HepG2 (cell line): ENCODE results near the gene CCM2L. TPM values are rescaled to one million over a fixed set of nuclear protein-coding genes. Genes with fewer than 3 reads are reported as not detected.

Experiments used
- ATF3 ChIP-seq: sonication (generic); formaldehyde crosslinking; IDR thresholded peaks from 2 replicates; pipeline ENCODE4 v1.4.0; 2020; ENCODE audit warnings: missing genetic modification reagents
- ATM ChIP-seq: fragments of 450-650 bp; IDR thresholded peaks from 2 replicates; pipeline ENCODE4 v1.7.1; 2017; ENCODE audit warnings: mild to moderate bottlenecking, borderline replicate concordance
- BATF2 ChIP-seq: sonication (generic); formaldehyde crosslinking; IDR thresholded peaks from 2 replicates; pipeline ENCODE4 v1.8.0; 2022; ENCODE audit warnings: mild to moderate bottlenecking, missing genetic modification reagents, moderate library complexity
- IKZF5 ChIP-seq: IDR thresholded peaks from 2 replicates; pipeline ENCODE4 v1.6.1; 2018; ENCODE audit warnings: missing genetic modification reagents, mild to moderate bottlenecking, missing compliant biosample characterization
- IRF9 ChIP-seq: sonication (generic); formaldehyde crosslinking; IDR thresholded peaks from 2 replicates; pipeline ENCODE4 v1.8.0; 2022; ENCODE audit warnings: missing genetic modification reagents, mild to moderate bottlenecking, borderline replicate concordance
- KMT2A ChIP-seq: sonication (generic); formaldehyde crosslinking; IDR thresholded peaks from 2 replicates; pipeline ENCODE4 v1.4.0; 2020; ENCODE audit warnings: missing genetic modification reagents
- NCOR1 ChIP-seq: fragments of 200-600 bp; sonication (generic); IDR thresholded peaks from 2 replicates; pipeline ENCODE4 v1.7.0; 2017; ENCODE audit warnings: antibody characterized with exemption, low read length, borderline replicate concordance
- NFRKB ChIP-seq: fragments of 450-650 bp; IDR thresholded peaks from 2 replicates; pipeline ENCODE4 v1.6.1; 2017
- NFYC ChIP-seq: IDR thresholded peaks from 2 replicates; pipeline ENCODE4 v1.6.1; 2016; ENCODE audit warnings: missing genetic modification reagents, missing compliant biosample characterization
- NR2C2 ChIP-seq: sonication (generic); formaldehyde crosslinking; IDR thresholded peaks from 2 replicates; pipeline ENCODE4 v1.4.0; 2020; ENCODE audit warnings: missing genetic modification reagents, mild to moderate bottlenecking, moderate library complexity, borderline replicate concordance
- ONECUT2 ChIP-seq: sonication (generic); formaldehyde crosslinking; IDR thresholded peaks from 2 replicates; pipeline ENCODE4 v1.4.0; 2020; ENCODE audit warnings: missing genetic modification reagents
- REL ChIP-seq: sonication (generic); formaldehyde crosslinking; conservative IDR thresholded peaks from 2 replicates; pipeline ENCODE4 v1.8.0; 2022; ENCODE audit warnings: mild to moderate bottlenecking, missing genetic modification reagents, moderate library complexity
- SP4 ChIP-seq: sonication (generic); formaldehyde crosslinking; IDR thresholded peaks from 2 replicates; pipeline ENCODE4 v1.8.1; 2023; ENCODE audit warnings: mild to moderate bottlenecking, missing genetic modification reagents
- TEAD2 ChIP-seq: sonication (generic); formaldehyde crosslinking; IDR thresholded peaks from 2 replicates; pipeline ENCODE4 v1.9.0; 2021; ENCODE audit warnings: missing genetic modification reagents
- TFAP4 ChIP-seq: sonication (generic); IDR thresholded peaks from 2 replicates; pipeline ENCODE4 v1.6.1; 2016; ENCODE audit warnings: low read depth, borderline replicate concordance
- TFDP1 ChIP-seq: IDR thresholded peaks from 2 replicates; pipeline ENCODE4 v1.6.1; 2016; ENCODE audit warnings: missing compliant biosample characterization, missing genetic modification reagents, borderline replicate concordance
- ZBTB34 ChIP-seq: sonication (generic); formaldehyde crosslinking; IDR thresholded peaks from 2 replicates; pipeline ENCODE4 v1.8.0; 2022; ENCODE audit warnings: mild to moderate bottlenecking, missing genetic modification reagents
- ZNF367 ChIP-seq: sonication (generic); formaldehyde crosslinking; IDR thresholded peaks from 2 replicates; pipeline ENCODE4 v1.4.0; 2020; ENCODE audit warnings: missing genetic modification reagents, borderline replicate concordance
- ZNF546 ChIP-seq: sonication (generic); formaldehyde crosslinking; conservative IDR thresholded peaks from 2 replicates; pipeline ENCODE4 v1.8.1; 2023; ENCODE audit warnings: mild to moderate bottlenecking, missing genetic modification reagents
- ZNF556 ChIP-seq: sonication (generic); formaldehyde crosslinking; IDR thresholded peaks from 2 replicates; pipeline ENCODE4 v1.4.0; 2020; ENCODE audit warnings: mild to moderate bottlenecking, missing genetic modification reagents, borderline replicate concordance
- polyA plus RNA-seq, 8 experiments: library from polyadenylated mRNA; depleted of rRNA in 3 of 8; stranded (reverse) in 7 of 8; unstranded in 1 of 8; fragments of >200 nt; fragmentation: Illumina TruSeq in 4 of 8; extraction: Trizol in 4 of 8; gene quantifications; 2 replicates each; pipeline versions ENCODE4 v1.2.1 to v1.2.3, GENCODE V29; 2011 to 2016; ENCODE audit warnings: low read depth in 4 of 8, missing spikeins in 1 of 8, mixed read lengths in 1 of 8; ENCODE audit not compliant: insufficient read depth in 1 of 8
- total RNA-seq, 5 experiments: library from RNA; depleted of rRNA; stranded (reverse); fragments of >200 nt; fragmentation: Illumina TruSeq; extraction: Trizol; gene quantifications; 2 replicates each; pipeline ENCODE4 v1.2.3, GENCODE V29; 2016; ENCODE audit warnings: low read depth in 1 of 5

CCM2L gene
- total and polyA plus RNA-seq, 2 of the 13 experiments (the other 11 are each of a cell fraction or from before 2014, with no cell fraction given): 0.15 TPM; not detected in 1

GRCh38 chr20:32031007-32031958 lies 21.0 kb downstream of the CCM2L start (continued):
- TF ChIP-seq TEAD2 (CRISPR knock-in tag): 0 out of 2 replicates have a peak, but pooled peaks have one; percentile 30
- TF ChIP-seq IRF9 (CRISPR knock-in tag): peak; percentile 50; the same call in 1 of the 2 replicates
- 0 out of 2 replicates have a peak, but pooled peaks have one; percentile 55 for TF ChIP-seq ZNF367
- TF ChIP-seq REL (CRISPR knock-in tag): no peak
- no peak for TF ChIP-seq NCOR1
- peak; percentile 89; the same call in 1 of the 2 replicates for TF ChIP-seq ZNF556
- TF ChIP-seq TFAP4: peak; percentile 35; the same call in 1 of the 2 replicates
- TF ChIP-seq ZBTB34: no peak
- TF ChIP-seq ATM: no peak
- TF ChIP-seq IKZF5 (CRISPR knock-in tag): peak; percentile 48; the same call in 1 of the 2 replicates
- TF ChIP-seq SP4 (CRISPR knock-in tag): peak; percentile 65
- no peak; the same call in 1 of the 2 replicates for TF ChIP-seq ONECUT2 (CRISPR knock-in tag)
- no peak for TF ChIP-seq ATF3 (CRISPR knock-in tag)
- TF ChIP-seq BATF2: no peak
- no peak for TF ChIP-seq NFRKB
- TF ChIP-seq ZNF546: 0 out of 2 replicates have a peak, but pooled peaks have one; percentile 42
- TF ChIP-seq KMT2A (CRISPR knock-in tag): 0 out of 2 replicates have a peak, but pooled peaks have one; percentile 47
- TF ChIP-seq NFYC (CRISPR knock-in tag): no peak
- peak; percentile 46; the same call in 1 of the 2 replicates for TF ChIP-seq NR2C2 (CRISPR knock-in tag)
- TF ChIP-seq TFDP1 (CRISPR knock-in tag): no peak
